Activated CD4-positive, alpha-beta T cell treated with anti-CD3 and anti-CD28 coated beads, Interleukin-2, amount 50 U/mL, for 48 hours (primary cell): ENCODE measurements around the gene IPP.
"Not testable (repeated sequence)": the region's sequence is repeated elsewhere in the genome, so short reads cannot be mapped to it uniquely, and the experiment has no call there.

Experiments used
- DNase-seq, 2 experiments: peaks; one replicate each; pipeline ENCODE4 v3.0.0-alpha.2; 2020

The IPP gene

DNA sequence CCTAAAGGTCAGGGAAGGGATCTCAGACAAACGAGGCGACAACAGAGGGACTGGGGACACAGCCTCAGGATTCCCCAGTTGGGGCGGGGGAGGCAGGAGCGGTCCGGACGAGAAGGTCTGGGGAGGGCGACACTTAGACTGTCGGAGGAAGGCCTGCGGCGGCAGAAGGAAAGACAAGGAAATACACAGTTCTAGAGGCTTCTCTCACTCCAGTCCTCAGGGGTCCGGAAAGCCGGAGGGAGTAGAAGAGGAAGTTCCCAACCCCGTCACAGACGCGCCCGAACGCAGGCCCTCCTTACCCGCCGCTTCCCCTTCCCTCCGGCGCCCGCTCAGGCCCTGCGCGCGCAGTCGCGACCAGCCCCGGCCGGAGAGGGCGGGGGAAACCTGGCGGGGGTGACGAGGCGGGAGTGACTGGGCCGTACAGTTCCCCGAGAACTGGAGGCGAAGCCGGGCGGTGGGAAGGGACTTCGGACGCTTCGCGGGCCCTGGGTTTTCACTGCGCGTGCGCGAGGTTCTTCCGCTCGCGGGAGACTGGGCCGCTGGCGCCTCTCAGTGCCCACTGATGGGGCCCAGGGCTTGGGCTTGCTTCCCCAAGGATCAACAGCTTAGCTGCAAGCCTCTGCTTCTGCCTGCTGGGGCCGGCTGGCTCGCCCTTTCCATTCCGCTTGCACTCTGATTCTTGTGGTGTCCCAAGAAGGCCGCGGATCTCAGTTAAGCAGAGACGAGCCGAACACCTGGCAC lies at the start of gene IPP:
Gene IPP (minus strand): TSS at position 356 of the 741 bp plus-strand sequence. CDS start 4,242 bp downstream, outside the sequence.
- peak; percentile 96 to 97 for DNase-seq

DNA sequence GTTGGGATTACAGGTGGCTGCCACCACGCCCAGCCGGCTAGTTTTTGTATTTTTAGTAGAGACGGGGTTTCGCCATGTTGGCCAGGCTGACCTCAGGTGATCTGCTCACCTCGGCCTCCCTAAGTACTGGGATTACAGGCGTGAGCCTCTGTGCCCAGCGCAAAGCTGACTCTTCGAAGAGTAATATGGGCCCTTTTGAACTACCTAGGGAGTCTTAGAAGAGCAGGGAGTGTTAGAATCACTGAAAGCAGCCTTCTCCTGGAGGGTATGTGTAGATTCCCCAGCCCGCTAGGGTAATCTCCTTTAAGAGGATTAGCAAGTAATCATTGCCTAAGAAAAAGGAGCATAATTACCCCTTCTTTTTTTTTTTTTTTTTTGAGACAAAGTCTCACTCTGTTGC lies 46.5 kb upstream of the IPP start:
- no peak for DNase-seq

- DNase-seq = no peak
Observed at GRCh38 chr1:45796381-45796780, 45.9 kb upstream of the IPP start.

GRCh38 chr1:45793942-45794604 lies 43.6 kb upstream of the IPP start:
- no peak for DNase-seq

GRCh38 chr1:45792744-45793143 lies 42.3 kb upstream of the IPP start:
- DNase-seq = no peak

DNA sequence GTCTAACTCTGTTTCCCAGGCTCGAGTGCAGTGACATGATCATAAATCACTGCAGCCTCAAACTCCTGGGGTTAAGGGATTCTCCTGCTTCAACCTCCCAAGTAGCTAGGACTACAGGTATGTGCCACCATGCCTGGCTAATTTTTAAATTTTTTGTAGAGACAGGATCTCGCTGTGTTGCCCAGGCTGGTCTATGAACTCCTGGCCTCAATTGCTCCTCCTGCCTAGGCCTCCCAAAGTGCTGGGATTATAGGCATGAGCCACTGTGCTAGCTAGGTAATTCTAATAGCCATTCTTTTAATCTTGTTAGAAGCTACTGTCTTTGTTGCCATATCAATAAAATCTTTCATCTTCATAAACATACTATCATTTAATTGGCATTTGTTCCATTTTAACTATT lies 39.1 kb upstream of the IPP start:
- DNase-seq = no peak

GRCh38 chr1:45787905-45788304 lies 37.5 kb upstream of the IPP start:
- DNase-seq = no peak

DNA sequence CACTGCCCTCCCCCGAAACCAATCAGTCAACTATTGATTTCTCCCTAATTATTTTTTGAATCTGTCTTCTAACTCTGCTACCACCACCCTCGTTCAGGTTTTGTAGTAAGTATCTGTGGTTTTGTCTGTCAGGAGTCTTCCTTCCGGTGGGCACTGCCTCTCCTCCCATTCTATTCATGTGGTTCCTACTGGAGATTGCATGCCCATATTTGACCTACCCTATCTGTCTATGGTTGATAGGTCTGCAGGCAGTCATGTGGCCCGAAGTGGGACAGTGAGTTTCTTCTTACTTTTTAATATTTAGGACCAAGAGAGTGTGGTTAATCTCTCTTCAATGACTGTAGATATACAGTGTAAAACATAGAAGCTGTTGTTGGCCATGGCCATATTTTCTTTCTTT lies 35.1 kb upstream of the IPP start:
- DNase-seq = peak; percentile 9 to 28

- DNase-seq = no peak
Observed at GRCh38 chr1:45775794-45776193, 25.3 kb upstream of the IPP start.

GRCh38 chr1:45772971-45773370 lies 22.5 kb upstream of the IPP start:
- DNase-seq = no peak

- no peak for DNase-seq
Observed at GRCh38 chr1:45769261-45769932, 18.9 kb upstream of the IPP start.

DNA sequence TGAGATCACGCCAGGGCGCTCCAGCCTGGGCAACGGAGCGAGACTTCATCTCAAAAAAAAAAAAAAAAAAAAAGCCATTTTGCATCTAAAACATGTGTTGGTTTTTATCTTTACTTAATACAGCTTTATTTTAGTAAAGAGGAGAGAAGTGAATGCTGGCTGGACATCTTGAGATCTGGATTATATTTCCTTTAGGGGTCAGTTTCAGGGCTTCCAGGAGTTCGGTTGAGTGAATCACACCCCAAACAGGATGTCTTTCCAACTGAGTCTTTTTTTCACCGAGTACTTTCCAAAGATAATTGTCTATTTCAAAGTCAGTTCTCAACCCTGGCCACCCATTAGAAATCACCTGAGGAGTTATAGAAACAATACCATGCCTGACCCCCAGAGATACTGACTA lies 16.6 kb upstream of the IPP start:
- DNase-seq = no peak

DNA sequence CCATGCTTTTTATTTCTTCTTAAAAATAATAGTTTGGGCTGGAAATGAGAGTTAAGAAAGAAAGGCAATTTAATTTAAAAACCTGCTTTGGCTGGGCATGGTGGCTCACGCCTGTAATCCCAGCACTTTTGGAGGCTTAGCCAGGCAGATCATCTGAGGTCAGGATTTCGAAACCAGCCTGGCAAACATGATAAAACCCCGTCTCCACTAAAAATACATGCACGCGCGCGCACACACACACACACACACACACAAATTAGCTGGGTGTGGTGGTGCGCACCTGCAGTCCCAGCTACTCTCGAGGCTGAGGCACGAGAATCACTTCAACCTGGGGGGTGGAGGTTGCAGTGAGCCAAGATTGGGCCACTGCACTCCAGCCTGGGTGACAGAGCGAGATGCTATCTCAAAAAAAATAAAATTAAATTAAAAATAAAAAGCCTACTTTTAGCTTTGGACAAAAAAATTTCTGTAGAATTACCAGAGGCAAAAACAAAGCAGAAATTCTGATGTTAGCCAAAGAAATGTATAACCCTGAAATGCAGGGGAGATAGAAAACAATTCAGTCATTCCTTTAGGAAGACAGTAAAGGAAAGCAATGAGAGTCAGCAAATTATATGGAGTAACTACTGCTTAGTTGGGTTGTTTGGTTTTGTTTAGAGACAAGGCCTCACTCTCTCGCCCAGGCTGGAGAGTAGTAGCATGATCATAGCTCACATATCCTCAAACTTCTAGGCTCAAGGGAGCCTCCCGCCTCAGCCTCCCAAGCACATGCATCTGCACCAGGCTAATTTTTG lies 15.7 kb upstream of the IPP start:
- DNase-seq = no peak

DNA sequence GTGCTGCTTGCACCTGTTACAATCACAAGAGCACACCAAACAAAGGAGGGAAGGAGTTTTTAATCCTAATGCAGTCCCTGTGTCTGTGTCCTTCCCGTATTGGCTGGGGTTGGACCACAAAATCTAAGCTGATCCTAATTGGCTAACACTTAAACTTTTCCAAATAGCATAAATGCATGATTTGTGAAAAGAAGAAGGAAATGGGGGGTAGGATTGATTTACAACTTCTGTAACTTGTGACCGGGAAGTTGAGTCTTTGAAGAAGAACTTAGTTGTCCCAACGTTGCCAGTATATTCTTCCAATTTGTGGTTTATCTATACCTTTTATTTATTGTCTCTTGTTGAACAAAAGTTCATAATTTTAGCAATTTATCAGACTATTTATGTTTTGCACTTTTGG lies 11.8 kb upstream of the IPP start:
- DNase-seq = no peak

DNA sequence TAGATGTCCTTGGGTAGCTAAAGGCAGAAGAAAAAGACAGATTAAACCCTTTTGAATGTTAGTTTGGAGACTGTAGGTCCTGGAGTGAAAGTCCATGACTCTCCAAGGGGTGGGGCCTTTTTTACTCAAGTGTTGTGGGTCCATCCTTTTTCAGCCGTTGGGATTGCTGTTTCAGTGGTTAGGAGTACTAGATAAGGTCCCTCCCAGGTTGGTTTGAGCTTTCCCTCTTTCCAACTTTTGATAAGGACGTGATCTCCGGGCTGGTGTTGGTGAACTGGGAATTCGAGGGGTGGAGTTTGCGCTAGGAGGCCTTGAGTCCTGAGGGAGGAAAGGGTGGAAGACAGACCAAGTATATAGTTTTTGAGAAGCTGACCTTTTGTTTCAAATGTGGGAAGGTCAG lies 5.2 kb upstream of the IPP start:
- DNase-seq = no peak

DNA sequence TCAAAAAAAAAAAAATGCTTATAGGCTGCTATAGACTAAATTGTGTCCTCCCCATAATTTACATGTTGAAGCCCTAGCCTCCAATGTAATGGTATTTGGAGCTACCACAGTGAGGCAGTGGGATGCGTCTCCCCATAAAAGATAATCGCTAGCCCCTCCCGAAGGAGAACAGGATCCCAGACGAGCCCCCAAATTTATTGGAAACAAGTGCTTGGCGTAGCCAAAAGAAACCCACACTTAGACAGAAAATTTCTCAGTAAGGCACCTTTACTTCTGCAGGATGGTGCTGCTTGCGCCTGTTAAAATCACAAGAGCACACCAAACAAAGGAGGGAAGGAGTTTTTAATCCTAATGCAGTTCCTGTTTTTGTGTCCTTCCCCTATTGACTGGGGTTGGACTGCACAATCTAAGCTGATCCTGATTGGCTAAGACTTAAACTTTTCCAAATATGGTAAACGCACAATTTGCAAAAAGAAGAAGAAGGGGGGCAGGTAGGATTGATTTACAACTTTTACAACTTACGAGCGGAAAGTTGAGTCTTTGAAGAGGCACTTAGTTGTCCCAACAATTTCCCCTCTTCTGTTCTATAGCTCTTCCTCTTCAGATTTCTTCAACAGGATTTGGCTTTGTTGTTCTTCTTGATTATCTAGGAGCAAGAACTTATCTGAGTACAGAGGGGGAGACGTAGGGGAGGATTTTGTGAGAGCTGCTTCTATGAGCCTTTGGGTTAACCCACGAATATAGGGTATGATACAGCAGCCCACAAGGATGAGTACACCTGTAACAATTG lies 3.0 kb upstream of the IPP start:
- no peak for DNase-seq

GRCh38 chr1:45752441-45753052 lies 2.1 kb upstream of the IPP start:
- DNase-seq = no peak

DNA sequence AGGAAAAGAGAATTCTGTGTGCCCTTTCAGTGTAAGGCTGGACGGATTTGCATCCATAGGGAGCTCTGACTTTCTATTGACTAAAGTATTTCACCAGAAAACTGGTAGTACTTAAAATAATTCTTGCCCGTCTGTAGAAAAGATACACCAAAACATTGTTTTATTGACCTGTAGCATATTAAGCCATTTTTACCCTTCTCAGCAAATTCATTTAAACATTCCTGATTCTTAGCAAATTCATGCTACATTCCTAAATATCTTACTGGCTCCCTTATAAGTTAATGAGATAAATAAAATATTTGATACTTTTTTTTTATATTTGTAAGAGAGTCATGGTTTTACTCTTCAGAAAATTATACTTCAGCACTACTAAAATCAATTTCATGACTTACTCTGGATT lies 1.6 kb upstream of the IPP start:
- no peak for DNase-seq

DNA sequence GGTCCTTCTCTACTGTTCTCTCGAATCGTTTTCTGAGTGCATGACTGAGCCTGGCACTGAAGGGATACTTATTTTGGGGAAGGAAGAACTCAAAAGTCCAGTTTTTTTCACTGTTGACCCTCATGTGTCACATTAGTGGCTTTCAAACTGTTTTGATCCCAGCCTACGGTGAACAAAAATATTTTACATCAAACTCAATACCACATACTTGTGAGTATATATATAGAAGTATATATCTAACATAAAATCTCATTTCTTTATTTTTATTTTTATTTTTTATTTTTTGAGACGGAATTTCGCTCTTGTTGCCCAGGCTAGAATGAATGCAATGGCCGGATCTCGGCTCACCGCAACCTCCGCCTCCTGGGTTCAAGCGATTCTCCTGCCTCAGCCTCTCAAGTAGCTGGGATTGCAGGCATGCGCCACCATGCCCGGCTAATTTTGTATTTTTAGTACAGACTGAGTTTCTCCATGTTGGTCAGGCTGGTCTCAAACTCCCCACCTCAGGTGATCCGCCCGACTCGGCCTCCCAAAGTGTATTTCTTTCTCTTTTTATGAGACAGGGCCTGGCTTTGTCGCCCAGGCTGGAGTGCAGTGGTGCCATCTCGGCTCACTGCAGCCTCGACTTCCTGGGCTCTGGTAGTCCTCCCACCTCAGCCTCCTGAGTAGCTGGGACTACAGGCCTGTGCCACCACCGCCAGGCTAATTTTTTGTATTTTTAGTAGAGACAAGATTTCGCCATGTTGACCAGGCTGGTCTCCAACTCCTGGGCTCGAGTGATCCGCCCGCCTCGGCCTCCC lies 786 bp upstream of the IPP start:
- DNase-seq = peak in 1 of 2 experiments; percentile 2

DNA sequence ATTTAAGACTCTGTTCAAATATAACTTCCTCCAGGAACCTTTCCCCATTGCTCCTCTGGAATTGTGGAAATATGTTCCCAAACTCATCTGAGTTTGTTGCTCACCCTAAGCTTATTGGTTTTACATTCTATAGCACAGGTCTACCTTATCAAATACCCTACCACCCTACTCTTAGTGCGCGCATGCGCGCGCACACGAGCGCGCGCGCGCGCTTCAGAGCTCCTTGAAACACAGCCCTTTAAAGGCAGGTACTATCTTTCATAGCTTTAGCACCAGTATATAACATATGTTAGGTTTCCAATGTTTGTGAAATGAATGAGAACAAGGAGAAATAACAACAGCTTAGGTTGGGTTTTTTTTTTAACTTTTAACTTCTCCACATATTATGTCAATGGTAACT lies 3.5 kb downstream of the IPP start:
- DNase-seq = no peak

DNA sequence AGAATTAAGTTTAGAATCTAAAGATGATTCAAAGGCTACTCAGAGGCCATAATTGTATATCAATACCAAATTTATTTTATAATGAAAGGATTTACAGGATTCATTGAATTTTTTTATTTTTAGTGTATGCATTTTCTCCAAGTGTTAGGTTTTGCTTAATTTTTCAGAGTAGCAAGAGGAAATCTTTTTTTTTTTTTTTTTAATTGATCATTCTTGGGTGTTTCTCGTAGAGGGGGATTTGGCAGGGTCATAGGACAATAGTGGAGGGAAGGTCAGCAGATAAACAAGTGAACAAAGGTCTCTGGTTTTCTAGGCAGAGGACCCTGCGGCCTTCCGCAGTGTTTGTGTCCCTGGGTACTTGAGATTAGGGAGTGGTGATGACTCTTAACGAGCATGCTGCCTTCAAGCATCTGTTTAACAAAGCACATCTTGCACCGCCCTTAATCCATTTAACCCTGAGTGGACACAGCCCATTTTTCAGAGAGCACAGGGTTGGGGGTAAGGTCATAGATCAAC lies 10.8 kb downstream of the IPP start:
- DNase-seq = not testable (repeated sequence)
